NK-92 treated with Interleukin-12 subunit alpha and Interleukin-12 subunit beta, amount 100 ng/mL, for 24 hours (cell line): ENCODE results near the gene LPA.
"Not testable (repeated sequence)": the region's sequence is repeated elsewhere in the genome, so short reads cannot be mapped to it uniquely, and the experiment has no call there.

Source experiments
- DNase-seq: peaks from one replicate; lab custom pipeline; 2025; lab: John Stamatoyannopoulos, UW

Gene LPA

DNA sequence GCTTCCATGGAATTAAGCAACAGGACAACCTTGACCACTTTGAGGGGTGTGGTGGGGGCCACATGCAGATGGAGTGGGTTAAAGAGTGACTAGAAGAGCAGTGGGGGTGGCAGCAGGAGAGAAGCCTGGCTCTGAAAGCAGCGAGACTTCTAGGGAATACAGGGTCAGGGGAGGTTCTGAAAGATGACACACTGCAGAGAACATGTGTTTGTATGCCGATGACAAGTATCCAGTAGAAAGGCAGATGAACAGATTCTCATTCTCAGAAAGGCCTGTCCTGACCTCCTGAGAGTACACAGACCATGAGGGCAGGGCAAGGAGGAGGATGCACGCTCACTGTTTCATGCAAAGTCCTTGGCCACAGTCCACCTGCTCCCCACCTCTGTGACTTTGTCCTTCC is 2.9 kb downstream of the LPA start:
- no peak for DNase-seq

DNA sequence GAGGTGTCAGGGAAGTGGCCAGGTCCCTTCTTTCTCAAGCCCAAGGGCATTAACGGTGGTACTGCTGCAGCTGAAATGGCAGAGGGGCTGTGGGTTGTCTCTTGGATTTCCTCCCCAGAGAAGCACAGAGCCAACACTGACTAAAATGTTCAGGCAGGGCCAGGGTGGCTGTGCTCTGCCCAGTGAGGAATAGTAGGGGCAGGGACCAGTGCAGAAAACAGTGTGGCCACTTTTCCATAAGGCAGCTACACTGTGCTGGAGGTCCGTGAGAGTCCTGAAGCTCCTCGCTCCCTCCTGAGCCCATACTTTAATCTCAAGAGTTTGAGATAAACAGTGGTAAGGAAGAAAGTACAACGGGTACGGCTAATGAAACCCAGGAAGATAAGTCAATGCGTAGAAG is 4.5 kb downstream of the LPA start:
- no peak for DNase-seq

DNA sequence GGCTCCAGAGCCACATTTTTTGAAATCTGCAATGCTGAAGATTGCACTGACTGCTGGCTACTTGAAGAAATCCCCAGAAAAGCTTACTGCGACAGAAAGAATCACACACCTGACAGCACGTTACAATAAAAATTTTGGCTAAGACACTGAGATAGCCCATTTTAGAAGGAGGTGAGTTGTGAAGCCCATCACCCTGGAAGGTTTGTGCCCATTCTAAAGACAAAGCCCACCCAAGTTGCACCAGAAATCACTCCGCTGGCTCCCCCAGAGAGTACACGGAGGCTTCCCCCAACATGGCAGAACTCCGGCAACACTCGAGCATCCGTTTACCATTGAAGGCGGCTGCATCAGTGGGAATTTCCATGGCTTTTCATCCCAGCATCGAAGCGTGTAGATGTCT is 29.4 kb downstream of the LPA start:
- DNase-seq: no peak

DNA sequence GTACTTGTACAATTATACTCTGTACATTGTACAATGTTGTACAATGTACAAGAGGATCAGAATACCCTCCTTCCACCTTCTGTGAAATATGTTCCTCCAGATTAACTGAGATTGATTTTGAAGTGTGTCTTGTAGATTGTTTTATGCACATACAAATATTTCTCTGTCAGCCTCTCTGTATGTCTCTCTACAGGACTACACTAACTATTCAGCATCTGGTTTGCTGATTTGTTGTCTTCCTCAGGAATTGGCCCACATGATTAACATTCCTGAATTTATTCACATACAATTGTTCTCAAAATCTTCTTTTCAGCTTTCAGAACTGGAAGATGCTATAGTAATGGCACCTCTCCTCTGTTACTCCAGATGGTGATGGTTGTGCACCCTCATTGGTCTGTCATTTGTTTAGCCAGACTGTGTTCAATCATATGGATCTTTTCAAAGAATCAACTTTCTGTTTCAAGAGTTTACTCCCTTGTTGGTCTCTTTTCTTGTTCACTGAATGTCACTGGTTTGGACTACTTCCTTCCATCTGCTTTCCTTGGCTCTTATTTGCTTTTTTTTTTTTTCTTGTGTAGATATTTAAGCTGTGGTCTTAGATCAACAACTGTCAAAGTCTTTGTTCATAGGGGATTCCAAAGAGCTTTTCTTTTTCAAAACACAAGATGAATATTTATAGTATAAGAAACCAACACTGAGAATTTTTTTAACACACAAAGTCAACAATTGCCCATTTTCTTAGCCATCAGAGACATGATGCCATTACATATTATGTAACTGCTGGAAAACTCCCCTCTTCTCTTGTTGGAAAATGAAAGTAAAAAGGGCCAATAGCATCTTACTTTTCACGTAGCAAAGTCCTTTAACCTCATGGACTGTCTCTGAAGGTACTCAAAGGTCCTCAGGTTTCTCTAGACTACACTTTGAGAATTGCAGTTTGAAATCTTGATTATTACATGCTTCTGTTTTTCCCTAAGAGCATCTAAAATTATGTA is 67.9 kb downstream of the LPA start:
- DNase-seq: no peak

DNA sequence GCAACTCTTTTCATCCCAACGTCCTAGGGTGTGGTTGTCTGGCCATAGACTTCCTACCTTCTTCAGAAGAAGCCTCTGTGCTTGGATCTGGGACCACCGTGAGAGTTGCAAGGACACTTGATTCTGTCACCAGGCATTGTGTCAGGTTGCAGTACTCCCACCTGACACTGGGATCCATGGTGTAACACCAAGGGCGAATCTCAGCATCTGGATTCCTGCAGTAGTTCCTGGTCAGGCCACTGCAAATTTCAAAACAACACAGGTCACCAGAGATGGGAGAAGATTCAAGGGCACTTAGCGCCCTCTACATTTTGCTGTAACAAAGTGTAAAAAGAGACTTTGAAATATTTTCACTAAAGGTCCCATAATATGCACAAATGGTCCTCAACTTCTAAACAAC is 68.8 kb downstream of the LPA start:
- DNase-seq: not testable (repeated sequence)

DNA sequence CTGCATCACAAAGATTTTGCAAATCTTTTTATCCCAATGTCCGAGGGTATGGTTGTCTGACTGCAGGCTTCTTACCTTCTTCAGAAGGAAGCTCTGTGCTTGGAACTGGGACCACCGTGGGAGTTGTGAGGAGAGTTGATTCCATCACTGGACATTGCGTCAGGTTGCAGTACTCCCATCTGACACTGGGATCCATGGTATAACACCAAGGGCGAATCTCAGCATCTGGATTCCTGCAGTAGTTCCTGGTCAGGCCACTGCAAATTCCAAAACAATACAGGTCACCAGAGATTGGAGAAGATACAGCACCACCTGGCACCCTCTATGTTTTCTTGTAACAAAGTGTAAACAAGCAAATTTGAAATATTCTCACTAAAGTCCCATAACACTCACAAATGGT is 77.7 kb downstream of the LPA start:
- no peak for DNase-seq

DNA sequence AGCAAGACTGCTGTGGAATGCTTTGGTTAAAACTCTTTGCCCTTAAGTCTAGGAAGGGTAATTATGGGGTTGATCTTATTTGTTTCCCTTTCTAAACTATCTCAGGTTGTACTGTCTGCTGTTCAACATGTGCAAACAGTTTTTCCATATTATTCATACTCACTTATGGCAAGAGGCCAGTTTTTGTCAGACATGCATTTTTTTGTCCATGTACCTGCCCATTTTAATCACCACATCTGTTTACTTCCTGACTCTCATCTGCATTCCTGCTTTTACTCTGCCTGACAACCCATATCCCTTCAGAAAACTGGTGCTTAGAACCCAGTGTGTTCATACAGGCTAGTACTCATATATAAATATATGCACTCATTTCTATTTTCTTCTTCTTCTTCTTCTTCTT is 80.3 kb downstream of the LPA start:
- DNase-seq: no peak

DNA sequence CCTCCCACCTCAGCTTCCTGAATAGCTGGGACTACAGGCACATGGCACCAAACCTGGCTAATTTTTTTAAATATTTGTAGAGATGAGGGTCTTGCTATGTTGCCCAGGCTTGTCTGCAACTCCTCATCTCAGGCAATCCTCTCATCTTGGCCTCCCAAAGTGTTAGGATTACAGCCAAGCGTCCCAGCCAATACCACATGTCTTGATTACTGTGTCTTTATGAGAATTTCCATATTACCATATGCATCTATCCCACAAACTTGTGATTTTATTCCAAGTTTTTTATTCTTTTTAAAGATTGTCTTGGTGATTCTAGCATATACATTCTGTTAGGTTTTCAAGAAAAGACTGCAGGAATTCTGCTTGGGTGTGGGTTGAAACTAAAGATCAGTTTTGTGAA is 82.7 kb downstream of the LPA start:
- no peak for DNase-seq

DNA sequence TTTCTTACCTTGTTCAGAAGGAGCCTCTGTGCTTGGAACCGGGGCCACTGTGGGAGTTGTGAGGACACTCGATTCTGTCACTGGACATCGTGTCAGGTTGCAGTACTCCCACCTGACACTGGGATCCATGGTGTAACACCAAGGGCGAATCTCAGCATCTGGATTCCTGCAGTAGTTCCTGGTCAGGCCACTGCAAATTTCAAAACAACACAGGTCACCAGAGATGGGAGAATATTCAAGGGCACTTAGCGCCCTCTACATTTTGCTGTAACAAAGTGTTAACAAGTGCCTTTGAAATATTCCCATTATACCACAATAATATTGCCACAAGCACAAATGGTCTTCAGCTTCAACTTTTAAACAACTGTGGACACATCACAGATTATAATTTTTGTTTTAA is 85.6 kb downstream of the LPA start:
- DNase-seq: not testable (repeated sequence)

DNA sequence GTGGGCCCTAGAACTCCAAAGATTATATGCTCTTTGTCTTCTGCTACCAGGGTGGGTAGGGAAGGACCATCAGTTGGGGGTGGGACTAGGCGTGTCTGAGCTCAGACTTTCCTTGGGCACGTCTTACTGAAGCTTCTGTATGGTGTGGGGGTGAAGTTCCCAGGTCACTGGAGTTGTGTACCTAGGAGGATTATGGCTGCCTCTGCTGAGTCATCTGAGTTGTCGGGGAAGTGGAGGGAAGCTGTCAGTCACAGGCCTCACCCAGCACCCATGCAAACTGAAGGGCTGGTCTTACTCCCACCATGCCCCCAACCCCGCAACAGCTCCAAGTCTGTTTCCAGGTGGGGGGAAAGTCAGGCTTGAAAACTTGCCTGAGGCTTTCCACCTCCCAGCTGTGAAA is 90.1 kb downstream of the LPA start:
- DNase-seq: no peak

DNA sequence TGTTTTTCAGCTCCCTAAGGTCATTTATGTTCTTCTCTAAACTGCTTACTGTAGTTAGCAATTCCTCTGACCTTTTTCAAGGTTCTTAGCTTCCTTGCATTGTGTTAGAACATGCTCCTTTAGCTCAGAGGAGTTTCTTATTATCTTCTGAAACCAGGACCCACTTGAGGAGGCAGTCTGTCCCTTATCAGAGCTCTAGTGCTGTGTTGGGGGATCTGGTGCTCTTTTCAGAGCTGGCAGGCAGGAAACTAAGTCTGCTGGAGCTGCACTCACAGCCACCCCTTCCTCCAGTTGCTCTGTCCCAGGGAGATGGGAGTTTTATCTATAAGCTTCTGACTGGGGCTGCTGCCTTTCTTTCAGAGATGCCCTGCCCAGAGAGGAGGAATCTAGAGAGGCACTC is 92.9 kb downstream of the LPA start:
- not testable (repeated sequence) for DNase-seq

DNA sequence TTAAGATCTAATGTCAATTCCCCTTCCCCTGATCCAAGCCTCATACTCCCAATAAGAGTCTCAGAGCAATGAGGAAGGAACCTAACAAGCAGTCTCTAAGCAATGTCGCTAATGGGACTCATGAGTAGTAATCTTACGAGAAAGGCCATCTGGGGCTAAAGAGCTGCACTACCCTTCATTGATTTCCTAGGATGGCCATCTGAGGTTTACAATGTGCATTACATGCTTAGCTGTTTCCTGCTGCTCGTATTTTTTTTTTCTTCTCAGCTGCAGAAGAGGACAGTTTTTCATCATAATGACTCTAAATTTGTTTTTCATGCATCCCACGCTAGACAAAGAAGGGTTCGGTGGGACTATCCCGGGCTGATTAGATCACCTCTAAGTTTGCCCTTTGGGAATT is 119.3 kb downstream of the LPA start:
- DNase-seq: no peak

DNA sequence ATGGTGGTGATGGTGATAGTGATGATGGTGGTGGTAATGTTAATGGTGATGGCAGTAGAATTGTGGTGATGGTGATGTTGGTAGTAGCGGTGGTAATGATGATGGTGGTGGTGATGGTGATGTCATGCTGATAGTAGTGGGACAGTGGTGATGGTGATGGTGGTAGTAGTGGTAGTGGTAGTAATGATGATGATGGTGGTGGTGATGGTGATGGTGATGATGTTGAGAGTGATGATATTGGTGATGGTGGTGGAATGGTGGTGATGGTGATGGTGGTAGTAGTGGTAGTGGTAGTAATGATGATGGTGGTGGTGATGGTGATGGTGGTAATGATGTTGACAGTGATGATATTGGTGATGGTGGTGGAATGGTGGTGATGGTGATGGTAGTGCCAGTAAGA is 128.8 kb downstream of the LPA start:
- DNase-seq: no peak

DNA sequence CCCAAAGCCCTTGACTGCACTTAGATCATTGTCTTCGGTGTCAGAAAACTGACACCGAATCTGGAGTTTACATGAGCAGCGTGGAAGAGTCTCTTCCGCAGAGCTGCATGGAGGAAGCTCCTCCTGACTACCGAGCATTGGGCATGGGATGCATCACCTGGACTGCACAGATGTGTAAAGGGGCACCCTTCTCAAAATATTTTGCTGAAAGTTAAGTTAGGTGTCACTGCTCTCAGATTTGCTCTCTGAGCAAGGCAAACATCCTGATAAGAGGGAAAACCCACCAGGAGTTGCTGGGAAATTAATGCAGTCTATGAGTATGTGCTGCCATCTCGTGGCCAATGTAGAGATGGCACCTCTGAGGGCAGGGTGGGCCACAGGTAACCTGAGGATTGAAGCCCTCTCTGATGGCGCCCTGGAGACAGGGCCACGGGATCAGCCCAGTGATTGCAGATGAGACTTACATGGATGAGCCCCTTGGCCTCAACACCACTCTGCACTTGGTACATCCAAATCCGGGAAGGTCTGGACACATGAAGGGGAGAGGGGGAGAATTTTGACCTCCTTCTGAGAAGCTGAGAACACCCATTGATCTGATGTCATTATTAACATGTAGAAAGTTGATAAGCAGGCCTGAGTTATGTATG is 129.9 kb downstream of the LPA start:
- DNase-seq: no peak

DNA sequence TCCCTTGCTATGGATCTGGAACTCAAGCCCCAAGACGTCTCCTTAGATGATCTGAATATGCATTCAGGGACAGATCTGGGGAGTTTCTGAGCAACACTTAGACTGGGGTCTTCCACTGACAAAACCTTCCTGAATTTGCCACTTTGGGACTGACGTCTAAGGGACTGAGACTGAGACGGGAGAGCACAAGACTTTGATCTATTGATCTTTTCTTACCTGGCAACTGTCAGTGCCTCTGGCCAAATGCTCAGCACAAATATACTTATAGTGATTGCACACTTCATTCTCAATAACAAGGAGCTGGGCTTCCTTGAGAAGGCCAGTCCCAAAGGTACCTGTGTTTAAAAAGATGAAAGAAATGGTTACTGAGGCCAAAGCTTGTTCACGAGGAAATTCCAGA is 131.8 kb downstream of the LPA start:
- no peak for DNase-seq

DNA sequence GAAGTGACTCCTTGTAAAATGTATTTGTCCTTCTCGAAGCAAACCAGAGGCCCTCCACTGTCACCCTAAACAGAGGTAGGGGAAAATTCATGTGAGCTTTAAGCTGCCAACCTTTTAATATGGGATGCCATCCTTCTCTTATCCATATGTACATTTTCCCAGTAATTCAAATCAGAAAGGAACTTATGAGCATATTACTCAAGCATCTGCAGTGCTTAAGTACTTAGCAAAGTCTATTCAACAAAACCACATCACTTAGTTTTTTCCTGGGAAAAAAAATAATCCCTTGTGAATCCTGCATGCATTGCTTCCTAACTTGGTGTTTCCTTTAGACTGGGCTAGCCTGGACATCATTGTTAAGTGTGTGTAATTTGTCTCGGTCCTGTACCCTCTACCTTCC is 132.2 kb downstream of the LPA start:
- DNase-seq: no peak

DNA sequence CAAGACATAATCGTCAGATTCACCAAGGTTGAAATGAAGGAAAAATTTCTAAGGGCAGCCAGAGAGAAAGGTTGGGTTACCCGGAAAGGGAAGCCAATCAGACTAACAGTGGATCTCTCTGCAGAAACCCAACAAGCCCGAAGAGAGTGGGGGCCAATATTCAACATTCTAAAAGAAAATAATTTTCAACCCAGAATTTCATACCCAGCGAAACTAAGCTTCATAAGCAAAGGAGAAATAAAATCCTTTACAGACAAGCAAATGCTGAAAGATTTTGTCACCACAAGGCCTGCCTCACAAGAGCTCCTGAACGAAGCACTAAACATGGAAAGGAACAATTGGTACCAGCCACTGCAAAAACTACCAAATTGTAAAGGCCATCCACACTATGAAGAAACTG is 134.6 kb downstream of the LPA start:
- DNase-seq: not testable (repeated sequence)

DNA sequence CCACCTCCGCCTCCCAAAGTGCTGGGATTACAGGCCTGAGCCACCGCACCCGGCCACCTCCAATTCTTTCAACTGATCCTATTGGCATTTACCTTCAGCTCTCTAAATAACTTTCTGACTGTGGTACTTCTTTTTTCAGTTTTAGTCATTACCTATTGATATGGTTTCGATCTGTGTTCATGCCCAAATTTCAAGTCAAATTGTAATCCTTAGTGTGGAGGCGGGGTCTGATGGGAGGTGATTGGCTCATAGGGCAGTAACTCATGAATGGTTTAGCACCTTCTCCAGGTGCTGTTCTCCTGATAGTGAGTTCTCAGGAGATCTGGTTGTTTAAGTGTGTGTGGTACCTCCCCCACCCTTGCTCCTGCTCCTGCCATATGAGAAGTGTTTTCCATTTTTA is 140.9 kb downstream of the LPA start:
- DNase-seq: no peak

DNA sequence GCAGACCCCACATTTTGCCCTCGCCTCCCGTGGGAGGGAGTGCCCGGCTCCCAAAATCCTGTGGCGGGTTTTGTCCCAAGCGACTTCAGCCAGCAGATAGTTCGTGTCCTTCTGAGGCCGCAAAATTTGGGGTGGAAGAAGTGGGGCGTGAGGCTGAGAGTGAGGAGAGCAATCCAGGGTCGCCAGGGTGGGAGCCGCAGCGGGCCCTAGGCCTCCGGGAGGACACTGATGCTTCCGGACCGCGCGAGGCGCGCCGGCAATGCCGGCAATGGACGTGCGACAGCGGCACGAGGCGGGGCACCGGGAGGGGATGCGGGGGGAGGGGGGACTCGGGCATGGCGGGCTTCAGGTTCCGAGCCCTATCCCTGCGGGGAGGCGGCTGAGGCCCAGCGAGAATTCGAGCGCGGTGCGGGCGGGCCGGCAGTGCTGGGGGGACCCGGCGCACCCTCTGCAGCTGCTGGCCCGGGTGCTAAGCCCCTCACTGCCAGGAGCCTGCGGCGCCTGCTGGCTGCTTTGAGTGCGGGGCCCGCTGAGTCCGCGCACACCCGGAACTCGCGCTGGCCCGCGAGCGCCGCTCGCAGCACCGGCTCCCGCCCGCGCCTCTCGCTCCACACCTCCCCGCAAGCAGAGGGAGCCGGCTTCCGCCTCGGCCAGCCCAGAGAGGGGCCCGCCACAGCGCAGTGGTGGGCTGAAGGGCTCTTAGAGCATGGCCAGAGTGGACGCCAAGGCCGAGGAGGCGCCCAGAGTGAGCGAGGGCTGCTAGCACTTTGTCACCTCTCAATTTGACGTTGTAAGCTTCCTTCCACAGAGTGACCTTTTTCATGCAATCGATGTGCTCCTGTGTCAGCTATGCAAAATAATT is 143.8 kb downstream of the LPA start:
- peak; percentile 73 for DNase-seq

DNA sequence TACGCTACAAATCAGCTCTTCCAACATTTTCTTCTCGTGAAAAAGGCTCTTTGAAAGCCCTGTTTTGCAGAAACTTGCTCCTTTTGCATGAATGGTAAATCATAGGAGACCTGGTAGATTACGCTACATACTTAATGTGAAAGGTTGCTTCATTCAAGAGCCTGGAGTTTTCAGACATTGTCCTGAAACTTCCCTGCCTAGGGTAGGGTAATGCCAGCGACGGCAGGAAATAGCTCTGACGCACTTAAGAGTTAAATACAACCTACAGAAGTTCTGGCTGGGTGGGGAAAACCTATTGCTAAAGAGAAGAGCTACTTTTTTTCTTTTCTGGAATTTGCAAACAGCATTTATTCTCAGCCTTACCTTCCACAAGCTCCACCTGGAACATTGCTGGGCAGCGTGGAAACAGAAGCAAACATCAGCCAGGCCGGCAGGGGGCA is 144.5 kb downstream of the LPA start:
- DNase-seq: no peak

DNA sequence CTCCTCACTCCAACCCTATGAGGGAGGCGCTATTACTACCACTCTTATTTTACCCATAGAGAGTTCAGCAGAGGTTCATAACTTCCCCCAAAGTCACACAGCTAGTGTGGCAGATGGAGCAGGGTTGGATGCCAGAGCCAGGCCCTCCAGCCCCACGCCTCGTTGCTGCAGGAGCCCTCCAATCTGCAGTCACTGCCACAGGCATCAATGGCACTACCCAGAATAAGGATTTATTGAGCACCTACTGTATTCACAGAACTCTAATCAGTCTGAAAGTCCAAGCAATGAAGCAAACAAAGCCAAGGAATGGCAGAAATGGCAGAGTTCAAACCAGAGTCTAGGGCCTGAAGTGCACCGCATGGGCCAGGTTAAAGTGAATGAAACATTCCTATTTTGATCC is 144.9 kb downstream of the LPA start:
- DNase-seq: no peak

DNA sequence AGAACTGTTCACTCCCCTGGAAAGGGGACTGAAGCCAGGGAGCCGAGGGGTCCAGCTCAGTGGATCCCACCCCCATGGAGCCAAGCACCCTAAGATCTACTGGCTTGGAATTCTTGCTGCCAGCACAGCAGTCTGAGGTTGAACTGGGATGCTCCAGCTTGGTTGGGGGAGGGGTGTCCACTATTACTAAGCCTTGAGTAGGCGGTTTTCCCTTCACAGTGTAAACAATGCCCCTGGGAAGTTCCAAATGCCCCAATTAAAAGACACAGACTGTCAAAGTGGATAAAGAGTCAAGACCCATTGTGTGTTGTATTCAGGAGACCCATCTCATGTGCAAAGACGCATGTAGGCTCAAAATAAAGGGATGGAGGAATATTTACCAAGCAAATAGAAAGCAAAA is 150.2 kb downstream of the LPA start:
- DNase-seq: no peak
